NCI-H1930 (cell line): Measurements from ENCODE around the gene ADGRB3.
"Not testable (repeated sequence)": the region's sequence is repeated elsewhere in the genome, so short reads cannot be mapped to it uniquely, and the experiment has no call there.

Experiments
- DNase-seq, 2 experiments: peaks; one replicate each; lab custom pipeline; 2025; lab: John Stamatoyannopoulos, UW

The ADGRB3 gene

GRCh38 chr6:68741501-68742386 is 106.7 kb downstream of the ADGRB3 start:
- no peak for DNase-seq

- DNase-seq: no peak
Measured at GRCh38 chr6:68743099-68743498, 108.0 kb downstream of the ADGRB3 start.

- DNase-seq: not testable (repeated sequence)
Measured at GRCh38 chr6:68744376-68744775, 109.3 kb downstream of the ADGRB3 start.

- no peak for DNase-seq
Measured at GRCh38 chr6:68746376-68746775, 111.3 kb downstream of the ADGRB3 start.

- DNase-seq: no peak
Measured at GRCh38 chr6:68747110-68747790, 112.2 kb downstream of the ADGRB3 start.

- not testable (repeated sequence) for DNase-seq
Measured at GRCh38 chr6:68747832-68748231, 112.8 kb downstream of the ADGRB3 start.

- no peak for DNase-seq
Measured at GRCh38 chr6:68754681-68755213, 119.7 kb downstream of the ADGRB3 start.

- DNase-seq: no peak
Measured at GRCh38 chr6:68756454-68757375, 121.6 kb downstream of the ADGRB3 start.

GRCh38 chr6:68757821-68758220 is 122.7 kb downstream of the ADGRB3 start:
- DNase-seq: no peak

- no peak for DNase-seq
Measured at GRCh38 chr6:68758559-68758958, 123.5 kb downstream of the ADGRB3 start.

- DNase-seq: no peak
Measured at GRCh38 chr6:68760485-68760884, 125.4 kb downstream of the ADGRB3 start.

- DNase-seq: no peak
Measured at GRCh38 chr6:68760941-68761676, 126.0 kb downstream of the ADGRB3 start.

GRCh38 chr6:68761985-68762384 is 126.9 kb downstream of the ADGRB3 start:
- no peak for DNase-seq

GRCh38 chr6:68771426-68771825 is 136.3 kb downstream of the ADGRB3 start:
- DNase-seq: no peak

- no peak for DNase-seq
Measured at GRCh38 chr6:68774843-68775242, 139.8 kb downstream of the ADGRB3 start.

- DNase-seq: no peak
Measured at GRCh38 chr6:68776354-68776753, 141.3 kb downstream of the ADGRB3 start.

GRCh38 chr6:68777956-68778355 is 142.9 kb downstream of the ADGRB3 start:
- DNase-seq: no peak

- DNase-seq: peak in 1 of 2 experiments; percentile 14
Measured at GRCh38 chr6:68778356-68779020, 143.4 kb downstream of the ADGRB3 start.

GRCh38 chr6:68779366-68779765 is 144.3 kb downstream of the ADGRB3 start:
- no peak for DNase-seq

- DNase-seq: not testable (repeated sequence)
Measured at GRCh38 chr6:68790128-68790527, 155.0 kb downstream of the ADGRB3 start.

GRCh38 chr6:68814976-68815375 is 179.9 kb downstream of the ADGRB3 start:
- not testable (repeated sequence) for DNase-seq
